ENCODE results near the gene SLC4A4. TPM values are rescaled to one million over a fixed set of nuclear protein-coding genes. Genes with fewer than 3 reads are reported as not detected.

The SLC4A4 gene
- total RNA-seq, 1 experiment from 2014 or later, result 0.92 TPM

DNA sequence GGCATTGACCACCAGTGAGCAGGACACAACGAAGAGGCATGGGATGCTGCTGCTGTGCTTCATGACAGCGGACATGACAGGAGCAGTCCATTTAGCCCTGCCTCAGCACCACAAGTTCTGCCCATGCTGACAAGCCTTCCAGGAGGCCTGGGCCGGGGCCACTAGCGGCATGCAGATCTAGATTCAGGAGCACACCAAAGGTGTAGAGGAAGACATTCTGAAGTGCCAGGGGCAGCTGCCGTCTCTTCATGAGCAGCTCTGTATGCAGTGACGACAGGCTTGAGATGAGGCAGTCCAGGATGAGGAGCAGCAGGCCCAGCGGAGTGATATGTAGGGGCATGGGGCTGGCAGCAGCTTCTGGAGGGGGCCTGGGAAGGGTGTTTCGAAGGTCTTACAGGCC, 38.5 kb upstream of the SLC4A4 start:
- no peak overlapping the region for H4K5ac ChIP-seq (ENCODE audit: insufficient read length, low read depth, low read length)
- no peak overlapping the region for H3K4me3 Mint-ChIP-seq
- no peak for DNase-seq
- no peaks in the 10 kb centered on the region for H3K9me3 ChIP-seq (ENCODE audit: control insufficient read depth, low read depth, low read length)
- no peaks in the 10 kb centered on the region for H3K79me2 ChIP-seq (ENCODE audit: insufficient read depth, low read length)
- H3K9ac ChIP-seq (ENCODE audit: extremely low read depth, insufficient read length, low read length), result no peak overlapping the region
- H2BK15ac ChIP-seq (ENCODE audit: low read depth, low read length), result no peak overlapping the region
- peaks cover 8% of the 10 kb centered on the region; the same call in 1 of the 2 replicates for H3K4me1 ChIP-seq (ENCODE audit: insufficient read depth, low read length)
- no peak overlapping the region for H2BK20ac ChIP-seq (ENCODE audit: low read depth, low read length, poor library complexity, severe bottlenecking)
- no peaks in the 10 kb centered on the region for H3K27me3 ChIP-seq (ENCODE audit: insufficient read depth, low read length)
- H4K20me1 ChIP-seq (ENCODE audit: control insufficient read depth, insufficient read depth, insufficient read length), result no peaks in the 10 kb centered on the region
- H3K14ac ChIP-seq (ENCODE audit: insufficient read depth, low read length), result no peak overlapping the region
- H2BK12ac ChIP-seq (ENCODE audit: insufficient read length, low read depth, low read length), result no peak overlapping the region
- H3K56ac ChIP-seq (ENCODE audit: insufficient read length, low read depth, low read length), result no peak overlapping the region
- peak overlapping the region in 2 of 3 experiments; percentile 74 to 91; a peak in 3 of 7 replicates for H3K27ac Mint-ChIP-seq
- H3K9me3 Mint-ChIP-seq, result peaks cover 0 to 3% of the 10 kb centered on the region in 2 experiments; a peak in 1 of 5 replicates
- no peak overlapping the region for H3T11ph ChIP-seq (ENCODE audit: low read length)
- no peaks in the 10 kb centered on the region for H3K79me1 ChIP-seq (ENCODE audit: insufficient read depth, low read depth, low read length, poor library complexity, severe bottlenecking)
- TF ChIP-seq, protein P1, sequence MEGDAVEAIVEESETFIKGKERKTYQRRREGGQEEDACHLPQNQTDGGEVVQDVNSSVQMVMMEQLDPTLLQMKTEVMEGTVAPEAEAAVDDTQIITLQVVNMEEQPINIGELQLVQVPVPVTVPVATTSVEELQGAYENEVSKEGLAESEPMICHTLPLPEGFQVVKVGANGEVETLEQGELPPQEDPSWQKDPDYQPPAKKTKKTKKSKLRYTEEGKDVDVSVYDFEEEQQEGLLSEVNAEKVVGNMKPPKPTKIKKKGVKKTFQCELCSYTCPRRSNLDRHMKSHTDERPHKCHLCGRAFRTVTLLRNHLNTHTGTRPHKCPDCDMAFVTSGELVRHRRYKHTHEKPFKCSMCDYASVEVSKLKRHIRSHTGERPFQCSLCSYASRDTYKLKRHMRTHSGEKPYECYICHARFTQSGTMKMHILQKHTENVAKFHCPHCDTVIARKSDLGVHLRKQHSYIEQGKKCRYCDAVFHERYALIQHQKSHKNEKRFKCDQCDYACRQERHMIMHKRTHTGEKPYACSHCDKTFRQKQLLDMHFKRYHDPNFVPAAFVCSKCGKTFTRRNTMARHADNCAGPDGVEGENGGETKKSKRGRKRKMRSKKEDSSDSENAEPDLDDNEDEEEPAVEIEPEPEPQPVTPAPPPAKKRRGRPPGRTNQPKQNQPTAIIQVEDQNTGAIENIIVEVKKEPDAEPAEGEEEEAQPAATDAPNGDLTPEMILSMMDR (conservative IDR thresholded peaks at IDR 0.05), result no peak
- H3K36me3 Mint-ChIP-seq (ENCODE audit: insufficient read depth in 1 of 3, low read depth in 3 of 3), result no peaks in the 10 kb centered on the region
- H2AK5ac ChIP-seq (ENCODE audit: insufficient read length, low read length), result no peak overlapping the region
- H3K27me3 Mint-ChIP-seq (ENCODE audit: low read depth), result no peaks in the 10 kb centered on the region
- H3K23ac ChIP-seq (ENCODE audit: insufficient read length, low read depth, low read length), result no peak overlapping the region
- no peak overlapping the region for H3K27ac ChIP-seq (ENCODE audit: insufficient read length, low read depth, low read length)
- H4K8ac ChIP-seq (replicated peaks; ENCODE audit: insufficient read length, low read depth, low read length), result no peak overlapping the region
- H3K4me2 ChIP-seq (ENCODE audit: insufficient read depth, insufficient read length, low read length), result no peak overlapping the region
- no peak overlapping the region for H2AFZ ChIP-seq (ENCODE audit: low read length)
- no peaks in the 10 kb centered on the region for H3K23me2 ChIP-seq (ENCODE audit: insufficient read length, low read depth, low read length, poor library complexity, severe bottlenecking)
- H3K18ac ChIP-seq (ENCODE audit: insufficient read length, low read depth, low read length), result no peak overlapping the region
- no CpG with 5 or more reads among the region's 8 CpGs for WGBS (ENCODE audit: extremely low coverage, insufficient read length, low lambda C conversion rate)
- peaks cover 22 to 27% of the 10 kb centered on the region in 2 experiments for H3K4me1 Mint-ChIP-seq
- H4K91ac ChIP-seq (ENCODE audit: insufficient read length, low read depth, low read length), result no peak overlapping the region
- no peak overlapping the region for H2BK5ac ChIP-seq (ENCODE audit: insufficient read length, low read length)
- H2BK120ac ChIP-seq (ENCODE audit: low read depth, low read length, poor library complexity, severe bottlenecking), result no peak overlapping the region
- no peak overlapping the region for H3K4ac ChIP-seq (ENCODE audit: low read depth, low read length)

Data from H9 (cell line).